GM18951 (cell line): ENCODE measurements around the gene DNAL4.

Source experiments
- POLR2A ChIP-seq: IDR thresholded peaks from 4 replicates; pipeline ENCODE4 v1.6.1; 2011; ENCODE audit warnings: mild to moderate bottlenecking; ENCODE audit not compliant: insufficient read length, insufficient read depth; ENCODE audit errors: extremely low read depth
- in situ Hi-C: fragments of 300-500 bp; cut with MboI; formaldehyde crosslinking; loops from one replicate; pipeline ENCODE4 v1.12.0; 2022; ENCODE audit warnings: low sequenced_read_pairs, mixed read lengths, inconsistent platforms; ENCODE audit not compliant: unreplicated experiment

The DNAL4 gene

DNA sequence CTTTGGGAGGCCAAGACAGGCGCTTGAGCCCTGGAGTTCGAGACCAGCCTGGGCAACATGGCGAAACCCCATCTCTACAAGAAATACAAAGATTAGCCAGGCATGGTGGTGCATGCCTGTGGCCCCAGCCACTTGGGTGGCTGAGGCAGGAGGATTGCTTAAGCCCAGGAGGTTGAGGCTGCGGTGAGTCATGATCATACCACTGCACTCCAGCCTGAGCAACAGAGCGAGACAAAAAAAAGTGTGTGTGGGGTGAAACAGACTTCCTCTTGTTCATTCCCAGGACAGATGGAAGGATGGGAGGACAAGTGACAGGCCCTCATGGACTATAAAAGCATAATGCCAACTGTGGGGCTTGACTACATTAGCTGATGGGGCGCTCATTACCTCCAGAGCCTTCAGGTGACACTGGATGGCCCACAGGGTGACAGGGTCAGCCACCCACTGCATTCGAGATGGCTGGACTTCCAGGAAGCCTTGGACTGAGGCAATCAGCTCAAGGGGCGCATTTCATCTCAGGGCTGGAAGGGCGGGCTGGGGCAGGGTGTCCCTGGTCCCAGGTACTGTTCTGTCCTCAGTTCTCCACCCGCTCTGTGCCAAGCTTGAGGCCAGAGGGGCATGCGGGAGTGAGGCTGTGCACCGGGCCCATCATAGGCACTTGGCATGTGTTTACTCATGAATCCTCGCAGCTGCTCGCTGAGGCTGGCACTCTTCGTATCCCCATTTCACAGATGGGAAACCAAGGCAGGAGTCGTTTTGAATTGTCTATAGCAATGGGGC lies 37.4 kb upstream of the DNAL4 start:
- in situ Hi-C loops: no loop called here
- TF ChIP-seq POLR2A: no peak

DNA sequence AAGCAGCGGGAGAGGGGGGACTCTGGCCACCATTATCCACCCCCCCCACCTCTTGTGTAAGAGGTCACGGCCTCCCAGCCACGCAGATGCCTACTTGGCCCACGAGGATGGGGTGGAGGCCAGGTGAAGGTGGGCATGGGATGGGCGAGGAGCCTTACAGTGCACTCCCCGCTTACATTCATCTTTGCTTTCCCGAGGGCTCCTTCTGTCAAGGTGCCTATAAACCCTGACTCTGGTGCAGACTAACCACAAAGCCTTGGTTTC lies 36.8 kb upstream of the DNAL4 start:
- TF ChIP-seq POLR2A: no peak
- in situ Hi-C loops: no loop called here

DNA sequence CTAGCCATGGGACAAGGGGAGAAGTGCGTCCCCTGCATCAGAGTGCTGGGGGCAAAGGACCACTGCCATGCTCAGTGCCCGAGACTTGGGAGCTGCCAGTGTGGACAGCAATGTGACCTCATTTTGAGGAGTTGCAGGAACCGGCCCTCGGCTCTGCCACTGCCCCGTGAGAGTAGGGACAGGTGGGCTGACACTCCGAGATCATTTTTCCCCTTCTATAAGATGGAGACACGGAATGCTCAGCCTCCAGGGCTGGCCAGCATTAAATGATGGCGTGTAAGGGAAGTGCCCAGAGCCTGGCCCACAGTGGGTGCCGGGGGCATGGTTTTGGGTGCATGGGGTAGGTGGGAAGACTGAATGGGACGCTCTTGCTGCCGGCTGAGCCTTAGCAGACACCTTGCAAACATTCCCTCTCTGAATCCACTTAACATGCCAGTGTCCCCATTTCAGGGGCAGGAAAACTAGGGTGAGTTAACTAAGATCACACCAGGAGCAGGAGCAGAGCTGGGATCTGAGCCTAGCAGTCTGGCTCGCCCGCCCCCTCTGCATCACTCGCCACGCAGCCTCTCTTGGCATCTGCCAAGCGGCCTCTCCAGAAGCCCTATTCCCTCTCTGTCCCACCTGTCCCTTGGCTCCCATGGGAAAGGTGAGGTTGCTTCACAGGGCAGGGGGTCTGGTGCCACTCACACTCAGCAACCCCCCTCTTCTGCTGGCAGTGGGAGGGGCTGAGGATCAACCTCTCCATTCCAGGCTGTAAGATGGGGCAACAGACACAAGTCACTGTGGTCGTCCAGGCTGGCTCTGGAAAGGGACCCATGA lies 36.3 kb upstream of the DNAL4 start:
- no peak for TF ChIP-seq POLR2A
- in situ Hi-C loops: no loop called here

DNA sequence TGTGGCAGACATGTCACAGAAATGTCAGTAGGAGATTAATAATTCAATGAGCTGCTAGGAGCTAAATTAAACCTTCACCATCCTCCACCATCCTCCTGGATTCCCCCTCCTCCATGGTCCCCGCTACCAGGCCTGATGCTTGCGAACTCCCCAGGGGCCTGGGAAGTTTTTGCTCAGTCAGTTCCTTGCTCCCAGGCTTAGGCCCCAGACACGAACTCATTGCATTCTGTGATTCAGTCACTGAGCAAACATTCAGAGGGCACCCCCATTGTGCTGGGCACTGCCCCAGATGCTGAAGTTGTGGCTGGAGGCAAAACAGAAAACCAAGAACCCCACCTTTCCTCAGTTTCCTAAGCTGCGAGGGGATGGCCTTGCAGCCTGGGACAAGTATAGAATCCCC lies 35.5 kb upstream of the DNAL4 start:
- TF ChIP-seq POLR2A: no peak
- in situ Hi-C loops: no loop called here

DNA sequence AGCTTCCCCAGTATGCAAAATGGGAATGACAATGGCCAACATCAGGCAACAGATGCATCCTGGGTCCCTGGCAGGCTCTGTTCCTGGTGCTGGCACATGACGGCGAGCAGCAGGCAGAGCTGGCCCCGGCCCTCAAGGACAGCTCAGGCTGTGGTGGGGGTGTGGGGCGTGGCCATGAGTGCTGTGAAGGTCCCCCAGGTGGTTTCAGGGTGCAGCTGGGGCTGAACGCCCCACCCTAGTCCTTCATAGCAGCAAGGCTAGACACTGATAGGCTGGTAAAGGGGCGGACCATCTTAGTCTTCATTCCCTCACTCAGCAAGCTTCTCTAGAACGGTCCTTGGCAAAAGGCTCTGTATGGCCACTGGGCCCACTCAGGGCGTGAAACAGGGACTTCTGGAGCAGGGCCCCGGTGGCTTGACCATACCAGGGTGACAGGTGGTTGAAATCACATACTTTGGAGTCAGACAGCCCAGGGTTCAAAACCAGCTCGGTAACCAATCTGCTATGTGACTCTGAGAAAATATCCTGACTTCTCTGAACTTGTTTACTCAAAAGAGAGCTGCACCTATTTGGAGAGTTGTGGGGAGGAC lies 34.8 kb upstream of the DNAL4 start:
- TF ChIP-seq POLR2A: no peak
- in situ Hi-C loops: no loop called here

DNA sequence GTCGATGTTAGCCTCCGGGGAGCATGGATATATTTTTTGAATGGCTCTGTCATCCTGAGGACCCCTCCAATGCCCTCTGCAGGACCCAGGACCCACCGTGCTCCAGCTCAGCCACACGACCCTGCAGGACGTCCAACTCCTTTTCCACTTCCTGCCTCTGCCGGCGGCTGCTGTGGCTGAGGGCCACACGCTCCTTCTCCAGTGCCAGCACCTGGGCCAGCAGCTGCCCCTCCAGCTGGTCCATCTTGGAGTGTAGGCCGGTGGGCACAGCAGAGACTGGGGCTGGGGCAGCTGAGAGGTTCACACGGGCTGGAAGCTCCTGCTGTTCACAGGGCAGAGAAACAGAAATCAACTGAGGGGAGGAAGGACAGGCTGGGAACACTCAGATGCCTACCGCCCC lies 34.2 kb upstream of the DNAL4 start:
- TF ChIP-seq POLR2A: no peak
- in situ Hi-C loops: no loop called here

DNA sequence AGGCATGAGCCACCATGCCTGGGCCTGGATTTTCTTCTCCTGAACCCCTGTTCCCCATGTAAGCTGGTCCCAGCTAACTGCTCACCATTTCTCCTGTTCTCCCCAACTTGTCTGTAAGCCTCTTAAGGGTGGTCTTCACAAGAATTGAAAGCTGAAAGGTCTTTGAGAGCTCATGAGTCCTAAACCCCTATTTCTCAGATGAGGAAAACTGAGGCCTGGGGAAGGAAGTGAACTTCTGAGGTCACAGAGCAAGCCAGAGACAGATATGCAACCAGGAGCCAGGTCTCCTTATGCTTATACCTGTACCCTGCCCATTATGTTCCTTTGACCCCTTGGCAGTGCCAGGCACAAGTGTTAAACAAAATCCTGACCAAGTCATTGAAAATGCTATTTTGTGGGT lies 33.6 kb upstream of the DNAL4 start:
- in situ Hi-C loops: no loop called here
- TF ChIP-seq POLR2A: no peak

DNA sequence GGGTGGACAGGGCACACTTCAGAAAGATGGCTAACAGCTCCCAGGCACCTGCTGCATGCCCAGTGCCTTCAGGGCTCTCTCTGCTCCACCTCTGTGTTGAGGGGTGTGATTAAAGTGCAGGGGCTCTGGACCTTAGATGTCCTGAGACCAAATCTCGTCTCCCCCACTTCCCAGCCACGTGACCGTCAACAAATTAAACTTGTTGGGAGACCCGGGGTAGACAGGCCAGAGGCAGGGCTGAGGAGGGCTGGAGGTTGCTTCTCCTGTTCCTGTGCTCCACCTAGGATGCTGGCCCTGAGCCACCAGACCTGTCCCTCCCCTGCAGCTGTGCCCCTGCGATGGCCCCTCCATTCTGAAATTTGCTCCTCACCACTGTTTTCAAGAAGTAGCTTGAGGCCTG lies 32.9 kb upstream of the DNAL4 start:
- in situ Hi-C loops: no loop called here
- no peak for TF ChIP-seq POLR2A

DNA sequence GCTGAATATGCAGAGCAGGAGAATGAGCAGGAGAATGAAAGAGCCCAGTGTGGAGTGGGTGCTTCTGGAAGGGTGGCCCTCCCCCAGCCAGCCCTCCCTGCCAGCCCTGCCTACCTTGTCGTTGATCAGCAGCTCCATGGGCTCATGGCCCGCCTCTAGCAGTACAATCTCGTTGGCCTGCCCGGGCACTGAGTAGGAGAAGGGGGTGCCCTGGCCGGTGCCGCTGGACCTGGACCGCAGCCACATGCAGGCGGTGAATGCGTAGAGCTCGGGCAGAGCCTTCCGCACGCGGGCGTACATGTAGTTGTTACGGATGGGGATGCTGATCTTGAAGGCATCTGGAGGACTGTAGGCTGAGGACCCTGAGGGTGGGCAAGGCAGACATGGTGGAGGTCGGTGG lies 32.4 kb upstream of the DNAL4 start:
- in situ Hi-C loops: no loop called here
- no peak for TF ChIP-seq POLR2A

DNA sequence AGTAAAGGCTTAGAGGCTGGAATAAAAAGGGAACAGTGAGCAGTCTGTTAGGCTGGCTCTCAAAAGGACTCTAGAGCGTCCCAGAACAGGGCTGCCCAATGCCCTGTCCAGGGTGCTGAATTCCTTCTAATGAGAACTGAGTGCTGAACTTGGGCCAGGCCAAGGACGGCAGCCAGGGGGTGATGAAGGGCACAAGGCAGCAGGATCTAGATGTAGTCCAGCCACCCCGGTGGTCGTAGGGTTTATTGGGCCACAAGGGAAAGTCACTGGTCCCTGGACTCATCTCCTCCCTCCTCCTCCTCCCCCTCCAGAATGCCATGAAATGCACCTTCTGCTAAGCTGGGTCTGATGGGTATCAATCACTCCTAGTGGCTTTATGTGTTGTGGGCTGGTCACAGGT lies 30.6 kb upstream of the DNAL4 start:
- in situ Hi-C loops: no loop called here
- TF ChIP-seq POLR2A: no peak

DNA sequence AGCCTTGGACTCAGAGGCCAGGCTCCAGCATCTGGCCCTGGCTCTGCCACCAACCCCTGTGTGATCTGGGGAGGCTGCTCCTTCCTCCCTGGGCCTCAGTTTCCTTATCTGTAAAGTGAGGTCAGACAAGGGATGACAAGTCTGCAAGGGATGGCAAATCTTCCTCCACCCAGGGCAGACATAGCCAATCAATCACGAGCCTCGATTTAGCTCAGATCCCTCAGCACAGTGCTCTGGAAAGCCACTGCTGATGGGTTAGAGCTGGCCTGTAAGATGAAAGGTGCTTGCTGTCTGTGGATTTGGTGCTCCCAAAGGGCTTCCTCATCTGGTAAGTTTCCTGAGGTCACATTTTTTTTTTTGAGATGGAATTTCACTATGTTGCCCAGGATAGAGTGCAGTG lies 29.7 kb upstream of the DNAL4 start:
- TF ChIP-seq POLR2A: no peak
- in situ Hi-C loops: no loop called here

DNA sequence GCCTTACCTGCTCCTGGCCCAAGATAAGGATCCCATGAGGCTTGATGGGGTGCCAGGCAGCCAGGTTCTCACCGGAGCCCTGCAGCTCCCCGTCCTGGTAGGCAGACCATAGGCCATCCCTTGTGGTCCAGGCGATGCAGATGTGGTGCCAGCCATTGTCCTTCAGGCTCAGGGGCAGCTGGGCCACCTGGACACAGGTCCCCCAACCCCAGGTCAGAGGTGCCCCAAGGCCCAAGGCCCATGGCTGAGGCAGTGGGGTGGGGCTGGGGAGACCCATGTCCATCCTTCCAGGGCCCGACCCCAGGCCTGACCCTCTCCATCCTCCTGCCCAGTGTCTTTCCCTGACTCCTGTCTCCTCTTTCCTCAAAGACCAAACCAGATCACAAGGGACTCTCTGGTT lies 29.1 kb upstream of the DNAL4 start:
- in situ Hi-C loops: no loop called here
- TF ChIP-seq POLR2A: no peak

DNA sequence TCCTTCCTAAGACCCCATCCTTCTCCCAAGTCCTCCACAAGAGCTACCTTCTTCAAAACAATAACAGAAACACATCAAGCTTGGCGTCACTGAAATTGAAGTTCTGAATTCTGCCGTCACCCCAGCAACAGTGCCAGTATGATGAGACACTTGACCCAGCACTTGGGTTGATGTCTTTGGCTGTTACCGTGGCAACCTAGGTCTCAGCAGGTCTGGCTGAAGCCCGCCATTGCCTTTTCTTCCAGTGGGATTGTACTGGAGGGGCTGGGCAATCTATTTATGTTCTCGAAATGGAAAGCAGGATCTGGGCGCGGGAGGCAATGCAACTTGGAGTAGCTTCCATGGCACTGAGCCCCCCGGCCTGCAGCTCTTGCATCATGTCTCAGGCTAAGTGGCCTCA lies 26.1 kb upstream of the DNAL4 start:
- in situ Hi-C loops: no loop called here
- TF ChIP-seq POLR2A: no peak

DNA sequence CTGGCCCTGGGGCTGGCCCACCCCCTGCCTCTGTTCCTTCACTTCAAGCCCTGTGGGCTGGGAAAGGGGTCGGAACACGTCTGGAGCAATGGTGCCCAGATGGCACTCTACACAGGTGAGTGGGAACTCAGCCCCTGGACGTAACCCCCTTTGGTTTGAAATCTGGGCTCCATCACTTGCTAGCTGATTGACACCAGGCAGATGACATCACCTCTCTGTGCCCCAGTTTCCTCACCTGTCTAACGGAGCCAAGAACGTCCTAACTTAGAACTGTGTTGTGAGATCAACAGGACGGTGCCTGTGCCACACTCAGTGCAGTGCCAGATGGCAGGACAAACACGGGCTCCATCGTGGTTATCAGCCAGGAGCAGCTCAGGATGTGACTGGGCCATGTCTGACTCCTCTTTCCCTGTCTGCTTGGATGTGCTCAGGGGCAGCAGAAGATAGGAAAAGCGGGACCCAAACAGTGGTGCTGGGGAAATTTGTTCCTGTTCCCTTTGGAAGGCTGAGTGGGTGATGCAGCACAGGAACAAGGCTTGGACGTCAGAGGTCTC lies 25.5 kb upstream of the DNAL4 start:
- in situ Hi-C loops: no loop called here
- no peak for TF ChIP-seq POLR2A
